LNCaP clone FGC (cell line): ENCODE data around the gene DPH5.

Source experiments
- DNase-seq: peaks from one replicate; pipeline ENCODE4 v3.0.0-alpha.2; 2011; ENCODE audit warnings: low read depth
- H3K4me3 ChIP-seq: 2 replicates; pipeline ENCODE4 v1.5.1; 2011; ENCODE audit warnings: mild to moderate bottlenecking, low read depth, low read length, control low read depth
- TF ChIP-seq, protein P1 (sequence below): IDR thresholded peaks from 2 replicates; pipeline ENCODE4 v1.5.1; 2012; ENCODE audit warnings: mild to moderate bottlenecking; ENCODE audit not compliant: control insufficient read depth, insufficient read depth; ENCODE audit errors: extremely low read depth

The DPH5 gene

DNA sequence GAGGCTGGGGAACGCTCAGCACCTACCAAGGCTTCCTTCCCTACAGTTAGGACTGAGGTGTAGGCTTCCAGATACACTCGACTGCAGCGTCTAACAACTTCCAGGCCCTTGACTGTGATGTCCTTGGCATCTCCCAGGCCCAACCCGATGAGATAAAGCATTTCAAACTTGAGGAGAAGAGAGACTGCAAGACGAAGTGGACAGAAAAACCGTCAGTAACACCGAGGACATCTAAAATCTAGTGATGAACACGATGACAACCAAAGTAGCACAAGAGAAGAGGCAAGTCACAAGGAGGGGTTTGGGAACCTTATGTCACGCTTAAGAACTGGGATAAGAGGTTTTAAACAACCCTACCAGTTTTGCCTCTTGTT lies 314 bp downstream of the DPH5 start:
- no peak for DNase-seq
- TF ChIP-seq, protein P1, sequence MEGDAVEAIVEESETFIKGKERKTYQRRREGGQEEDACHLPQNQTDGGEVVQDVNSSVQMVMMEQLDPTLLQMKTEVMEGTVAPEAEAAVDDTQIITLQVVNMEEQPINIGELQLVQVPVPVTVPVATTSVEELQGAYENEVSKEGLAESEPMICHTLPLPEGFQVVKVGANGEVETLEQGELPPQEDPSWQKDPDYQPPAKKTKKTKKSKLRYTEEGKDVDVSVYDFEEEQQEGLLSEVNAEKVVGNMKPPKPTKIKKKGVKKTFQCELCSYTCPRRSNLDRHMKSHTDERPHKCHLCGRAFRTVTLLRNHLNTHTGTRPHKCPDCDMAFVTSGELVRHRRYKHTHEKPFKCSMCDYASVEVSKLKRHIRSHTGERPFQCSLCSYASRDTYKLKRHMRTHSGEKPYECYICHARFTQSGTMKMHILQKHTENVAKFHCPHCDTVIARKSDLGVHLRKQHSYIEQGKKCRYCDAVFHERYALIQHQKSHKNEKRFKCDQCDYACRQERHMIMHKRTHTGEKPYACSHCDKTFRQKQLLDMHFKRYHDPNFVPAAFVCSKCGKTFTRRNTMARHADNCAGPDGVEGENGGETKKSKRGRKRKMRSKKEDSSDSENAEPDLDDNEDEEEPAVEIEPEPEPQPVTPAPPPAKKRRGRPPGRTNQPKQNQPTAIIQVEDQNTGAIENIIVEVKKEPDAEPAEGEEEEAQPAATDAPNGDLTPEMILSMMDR, result no peak
- peak overlapping the region; percentile 72 for H3K4me3 ChIP-seq

DNA sequence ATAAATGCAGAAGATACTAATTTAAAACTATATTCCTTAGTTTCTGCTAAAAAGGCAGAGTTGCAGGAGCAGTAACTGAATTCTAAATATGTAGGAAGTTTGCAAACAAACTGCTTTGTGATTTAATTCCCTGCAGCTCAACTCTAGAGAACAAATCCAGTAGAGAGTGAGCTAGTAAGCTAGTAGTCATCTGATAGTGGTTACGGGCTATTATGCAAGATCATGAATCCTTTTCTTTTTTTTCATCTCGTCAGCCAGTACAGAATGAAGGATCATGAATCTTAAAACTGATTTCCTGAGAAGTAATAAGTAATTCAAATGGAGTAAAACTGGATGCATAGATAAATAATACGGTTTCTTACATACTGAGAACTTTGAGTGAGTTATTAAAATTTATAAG lies 3.3 kb downstream of the DPH5 start:
- TF ChIP-seq, protein P1, result no peak
- no peak for DNase-seq

DNA sequence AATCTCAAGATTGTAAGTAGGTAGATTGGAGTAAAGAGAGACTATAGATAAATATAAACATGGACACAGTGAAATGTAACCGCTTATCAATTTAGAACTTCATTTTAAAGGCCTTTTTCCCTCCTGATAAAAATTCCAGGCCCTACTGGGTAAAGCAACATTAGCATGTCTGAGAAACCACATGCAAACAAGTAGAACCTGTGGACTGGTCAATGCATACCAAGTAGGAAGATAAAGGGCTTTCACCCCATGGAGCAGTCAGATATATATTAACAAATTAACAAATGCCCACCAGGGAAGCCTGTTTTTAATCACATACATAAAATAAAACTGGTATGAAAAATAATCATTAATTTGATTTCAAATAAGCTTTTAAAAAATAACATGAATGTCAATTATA lies 8.1 kb downstream of the DPH5 start:
- TF ChIP-seq, protein P1, result no peak
- no peak for DNase-seq
- no peak overlapping the region for H3K4me3 ChIP-seq

More for the DNA sequence above, 3.3 kb downstream of the DPH5 start:
- H3K4me3 ChIP-seq, result no peak overlapping the region

DNA sequence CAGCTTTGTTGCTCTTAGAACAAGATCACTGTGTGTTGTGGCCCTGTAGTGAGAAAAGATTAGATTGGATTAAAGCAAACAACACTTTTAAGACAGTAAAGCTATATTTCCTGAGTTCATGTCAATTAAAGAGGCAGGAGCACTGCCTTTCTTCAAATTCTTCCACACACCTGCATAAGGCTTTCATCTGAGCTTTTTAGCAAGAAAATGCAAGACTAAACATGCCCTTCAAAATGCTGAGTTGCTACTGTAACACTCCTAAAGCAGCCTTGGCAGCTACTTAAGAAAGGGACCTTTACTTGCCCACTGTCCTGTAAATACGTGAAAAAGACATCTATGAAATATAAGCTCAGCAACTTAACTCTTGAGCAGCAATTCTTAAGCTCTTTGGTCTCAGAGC lies 11.8 kb downstream of the DPH5 start:
- DNase-seq, result no peak
- H3K4me3 ChIP-seq, result no peak overlapping the region
- TF ChIP-seq, protein P1, result no peak

DNA sequence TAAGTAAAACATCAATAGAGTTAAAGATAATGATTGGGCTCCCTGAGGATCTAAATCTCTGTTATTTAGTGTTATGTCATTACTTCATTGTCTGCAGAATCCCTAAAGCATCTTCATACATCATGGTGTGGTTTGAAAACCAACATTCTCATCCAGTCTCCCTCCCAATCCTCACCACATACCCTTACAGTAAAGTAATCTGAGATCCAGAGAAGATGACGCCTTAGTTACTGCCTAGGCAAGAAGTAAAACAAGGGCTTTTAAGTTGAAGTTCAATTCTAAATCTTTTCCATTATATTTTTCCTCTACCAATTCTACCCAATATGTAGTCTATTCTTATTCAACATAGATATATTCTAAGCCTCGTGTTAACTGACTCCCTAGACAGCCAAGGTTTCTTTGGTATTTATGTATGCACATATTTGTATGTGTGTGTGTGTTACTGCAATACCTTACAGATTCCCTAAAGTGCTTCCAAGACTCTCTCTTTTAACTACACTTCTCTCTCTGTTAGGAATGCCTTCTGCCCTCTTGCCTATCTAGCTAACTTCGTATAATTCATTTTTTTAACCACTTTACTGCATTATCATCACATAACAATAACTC lies 17.3 kb downstream of the DPH5 start:
- H3K4me3 ChIP-seq, result no peak overlapping the region
- TF ChIP-seq, protein P1, result no peak
- DNase-seq, result no peak

DNA sequence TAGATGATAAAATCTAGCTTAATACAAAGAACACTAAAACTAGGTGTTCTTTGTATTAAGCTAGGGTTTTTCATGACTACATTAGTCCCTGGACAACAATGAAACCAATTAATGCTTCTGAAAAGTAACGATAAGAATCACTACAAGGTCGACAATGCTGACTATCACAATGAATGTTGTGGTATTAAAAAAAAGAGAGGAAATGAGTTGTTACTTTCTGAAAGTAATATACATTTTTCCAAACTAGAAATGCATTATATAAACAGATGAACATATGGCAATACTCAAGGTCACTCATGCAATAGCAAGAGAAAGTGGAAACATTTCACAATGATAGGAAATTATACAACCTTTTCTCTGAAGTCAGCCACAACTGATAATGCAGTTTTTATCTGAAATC lies 19.0 kb downstream of the DPH5 start:
- TF ChIP-seq, protein P1, result no peak
- no peak for DNase-seq
- no peak overlapping the region for H3K4me3 ChIP-seq

DNA sequence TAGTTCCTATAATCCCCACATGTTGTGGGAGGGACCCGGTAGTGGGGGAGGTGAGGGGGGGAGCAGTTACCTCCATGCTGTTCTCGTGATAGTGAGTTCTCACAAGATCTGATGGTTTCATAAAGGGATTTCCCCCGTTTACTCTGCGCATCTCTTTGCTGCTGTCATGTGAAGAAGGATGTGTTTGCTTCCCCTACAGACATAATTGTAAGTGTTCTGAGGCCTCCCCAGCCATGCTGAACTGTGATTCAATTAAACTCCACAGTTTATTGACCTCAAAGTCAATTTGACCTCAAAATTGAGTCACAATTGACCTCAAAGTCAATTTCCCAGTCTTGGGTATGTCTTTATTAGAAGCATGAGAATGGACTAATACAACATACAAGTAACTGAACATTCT lies 19.7 kb downstream of the DPH5 start:
- no peak overlapping the region for H3K4me3 ChIP-seq
- TF ChIP-seq, protein P1, result no peak
- no peak for DNase-seq
